Nephron progenitor cell (in vitro differentiated cells): ENCODE measurements around the gene SOCS1.

Source experiments
- DNase-seq: peaks from one replicate; pipeline ENCODE4 v3.0.0; 2021
- H3K27ac Mint-ChIP-seq: 2 replicates; pipeline ENCODE4 v1.8.0; 2021; ENCODE audit warnings: mild to moderate bottlenecking, moderate library complexity, mixed read lengths
- H3K27me3 Mint-ChIP-seq: 2 replicates; pipeline ENCODE4 v1.8.0; 2021; ENCODE audit warnings: mild to moderate bottlenecking, low read depth, mixed read lengths; ENCODE audit not compliant: poor library complexity
- H3K36me3 Mint-ChIP-seq: 2 replicates; pipeline ENCODE4 v1.8.0; 2021; ENCODE audit warnings: low read depth, mixed read lengths
- H3K4me1 Mint-ChIP-seq: 2 replicates; pipeline ENCODE4 v1.8.0; 2021; ENCODE audit warnings: mixed read lengths
- H3K4me3 Mint-ChIP-seq: 2 replicates; pipeline ENCODE4 v1.8.0; 2021; ENCODE audit warnings: mild to moderate bottlenecking, moderate library complexity, mixed read lengths
- H3K9me3 Mint-ChIP-seq: 2 replicates; pipeline ENCODE4 v1.8.0; 2021; ENCODE audit warnings: mild to moderate bottlenecking, moderate library complexity, mixed read lengths
- TF ChIP-seq, protein P1 (sequence below): fragments of 200-600 bp; sonication (generic); IDR thresholded peaks from 2 replicates; pipeline ENCODE4 v1.5.0; 2021; ENCODE audit warnings: antibody characterized with exemption

SOCS1 gene

GRCh38 chr16:11276896-11277593 is 21.0 kb upstream of the SOCS1 start:
- H3K27ac Mint-ChIP-seq, result no peak overlapping the region
- H3K9me3 Mint-ChIP-seq, result peaks cover 3% of the 10 kb centered on the region

DNA sequence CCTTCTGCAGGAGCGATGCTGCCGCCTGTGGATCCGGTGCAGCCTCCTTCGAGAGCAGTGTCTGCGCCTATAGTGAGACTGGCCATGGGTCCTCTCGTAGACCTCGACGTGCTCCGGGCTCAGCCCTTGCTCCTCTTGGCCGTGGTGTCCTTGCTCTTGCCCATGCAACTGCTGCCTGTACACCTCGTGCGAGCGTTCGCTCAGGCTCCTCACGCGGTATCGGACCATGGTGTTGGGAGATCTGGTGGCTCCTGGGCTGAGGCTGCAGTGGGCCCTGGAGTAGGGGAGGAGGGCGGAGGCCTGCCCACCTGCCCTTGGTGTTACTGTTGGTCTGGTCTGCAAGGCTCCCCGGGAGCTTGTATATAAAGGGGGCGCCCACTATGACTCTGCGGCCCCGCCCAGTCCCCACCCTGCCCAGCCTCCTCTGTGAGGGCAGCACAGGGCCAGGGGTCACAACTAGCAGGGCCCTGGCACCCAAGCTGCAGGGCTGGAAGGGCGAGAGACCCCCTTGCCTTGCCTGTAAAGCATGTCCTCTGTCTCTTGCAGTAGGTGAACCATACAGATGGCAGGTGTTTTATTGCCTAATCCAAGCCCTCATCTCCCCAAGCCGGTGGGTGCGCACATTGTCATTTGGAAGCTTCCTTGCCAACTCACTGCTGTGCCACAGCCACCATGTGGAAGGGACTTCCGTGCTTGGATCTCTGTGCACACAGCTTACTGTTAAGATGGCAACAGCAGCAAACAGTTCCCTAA is 20.3 kb upstream of the SOCS1 start, which contains the start of gene PRM2:
TSS of gene PRM2 (minus strand) at position 338 of the 753 bp plus-strand sequence. CDS start at position 228, 110 bp downstream.
- H3K27ac Mint-ChIP-seq, result no peak within 1 kb of the TSS
- TF ChIP-seq, protein P1, sequence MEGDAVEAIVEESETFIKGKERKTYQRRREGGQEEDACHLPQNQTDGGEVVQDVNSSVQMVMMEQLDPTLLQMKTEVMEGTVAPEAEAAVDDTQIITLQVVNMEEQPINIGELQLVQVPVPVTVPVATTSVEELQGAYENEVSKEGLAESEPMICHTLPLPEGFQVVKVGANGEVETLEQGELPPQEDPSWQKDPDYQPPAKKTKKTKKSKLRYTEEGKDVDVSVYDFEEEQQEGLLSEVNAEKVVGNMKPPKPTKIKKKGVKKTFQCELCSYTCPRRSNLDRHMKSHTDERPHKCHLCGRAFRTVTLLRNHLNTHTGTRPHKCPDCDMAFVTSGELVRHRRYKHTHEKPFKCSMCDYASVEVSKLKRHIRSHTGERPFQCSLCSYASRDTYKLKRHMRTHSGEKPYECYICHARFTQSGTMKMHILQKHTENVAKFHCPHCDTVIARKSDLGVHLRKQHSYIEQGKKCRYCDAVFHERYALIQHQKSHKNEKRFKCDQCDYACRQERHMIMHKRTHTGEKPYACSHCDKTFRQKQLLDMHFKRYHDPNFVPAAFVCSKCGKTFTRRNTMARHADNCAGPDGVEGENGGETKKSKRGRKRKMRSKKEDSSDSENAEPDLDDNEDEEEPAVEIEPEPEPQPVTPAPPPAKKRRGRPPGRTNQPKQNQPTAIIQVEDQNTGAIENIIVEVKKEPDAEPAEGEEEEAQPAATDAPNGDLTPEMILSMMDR, result no peak
- peaks cover 48% of the 10 kb centered on the region for H3K4me1 Mint-ChIP-seq
- H3K27me3 Mint-ChIP-seq, result peaks cover 8% of the 10 kb centered on the region
- no peak within 1 kb of the TSS for H3K4me3 Mint-ChIP-seq
- H3K36me3 Mint-ChIP-seq, result no peaks in the 10 kb centered on the region
- H3K9me3 Mint-ChIP-seq, result peaks cover 3% of the 10 kb centered on the region
- no peak for DNase-seq

More at GRCh38 chr16:11276896-11277593, 21.0 kb upstream of the SOCS1 start:
- DNase-seq, result no peak
- H3K4me3 Mint-ChIP-seq, result no peak overlapping the region
- H3K36me3 Mint-ChIP-seq, result no peaks in the 10 kb centered on the region
- peaks cover 11% of the 10 kb centered on the region for H3K27me3 Mint-ChIP-seq
- TF ChIP-seq, protein P1, result no peak
- peaks cover 41% of the 10 kb centered on the region for H3K4me1 Mint-ChIP-seq

DNA sequence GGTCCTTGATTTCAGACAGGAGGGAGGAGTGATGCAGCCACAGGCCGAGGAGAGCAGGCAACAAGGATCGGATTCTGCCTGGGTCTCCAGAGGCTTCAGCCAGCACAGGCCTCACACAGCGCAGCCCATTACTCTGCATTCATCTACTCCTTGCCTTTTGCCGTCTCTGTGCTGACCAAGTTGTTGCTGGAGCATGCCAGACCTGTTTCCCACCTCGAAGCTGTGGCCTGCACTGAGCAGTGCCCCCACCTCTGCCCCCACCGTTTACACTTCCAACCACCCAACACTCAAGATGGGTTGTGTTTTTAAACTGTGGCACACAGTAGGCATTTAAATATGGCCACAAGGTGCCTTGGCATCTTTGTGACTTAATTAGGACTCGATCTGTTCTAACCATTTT is 19.0 kb upstream of the SOCS1 start:
- peaks cover 48% of the 10 kb centered on the region for H3K4me1 Mint-ChIP-seq
- peaks cover 3% of the 10 kb centered on the region for H3K9me3 Mint-ChIP-seq
- peak overlapping the region; percentile 61 for H3K4me3 Mint-ChIP-seq
- DNase-seq, result no peak
- TF ChIP-seq, protein P1, result no peak
- no peak overlapping the region for H3K27ac Mint-ChIP-seq
- peaks cover 8% of the 10 kb centered on the region for H3K27me3 Mint-ChIP-seq
- no peaks in the 10 kb centered on the region for H3K36me3 Mint-ChIP-seq

GRCh38 chr16:11273721-11274324 is 17.8 kb upstream of the SOCS1 start:
- H3K4me1 Mint-ChIP-seq, result peaks cover 48% of the 10 kb centered on the region
- peak overlapping the region; percentile 95 for H3K27ac Mint-ChIP-seq
- peak; percentile 51 for DNase-seq
- TF ChIP-seq, protein P1, result no peak
- no peak overlapping the region for H3K4me3 Mint-ChIP-seq
- H3K9me3 Mint-ChIP-seq, result peaks cover 3% of the 10 kb centered on the region
- peaks cover 6% of the 10 kb centered on the region for H3K27me3 Mint-ChIP-seq
- no peaks in the 10 kb centered on the region for H3K36me3 Mint-ChIP-seq

GRCh38 chr16:11272921-11273720 is 17.1 kb upstream of the SOCS1 start, which contains the start of gene PRM3:
Gene PRM3, minus strand, starts transcription at chr16:11273629. Its CDS starts 34 bp downstream, at chr16:11273595.
- peaks cover 48% of the 10 kb centered on the region for H3K4me1 Mint-ChIP-seq
- peaks cover 8% of the 10 kb centered on the region for H3K27me3 Mint-ChIP-seq
- TF ChIP-seq, protein P1, result no peak
- no peak for DNase-seq
- no peak within 1 kb of the TSS for H3K4me3 Mint-ChIP-seq
- peak within 1 kb of the TSS; percentile 95 for H3K27ac Mint-ChIP-seq
- no peaks in the 10 kb centered on the region for H3K36me3 Mint-ChIP-seq
- H3K9me3 Mint-ChIP-seq, result peaks cover 3% of the 10 kb centered on the region
